Pancreas (tissue), 10 donors: ENCODE measurements around the gene PARD3. TPM values are rescaled to one million over a fixed set of nuclear protein-coding genes. Genes with fewer than 3 reads are reported as not detected.

Experiments used
- ATAC-seq, 4 donors: fragments of 200-7000 bp; cut with Tn5 transposase; one replicate each; pipeline versions ENCODE4 v1.8.0 to v1.9.1; 2020; ENCODE audit warnings: mild to moderate bottlenecking in 4 of 4, moderate library complexity in 4 of 4
- DNase-seq, 6 donors: peaks; one replicate each; pipeline ENCODE4 v3.0.0-alpha.2; 2020
- FAIRE-seq: peaks from 2 replicates; lab custom pipeline; 2012; peaks lifted over from hg19 to GRCh38; lab: Jason Lieb, UNC
- H3K27ac ChIP-seq, 4 donors: fragments of 200-600 bp; sonication (generic); 1 replicate in 3 of 4; 2 replicates in 1 of 4; pipeline versions ENCODE4 v1.5.0 to v1.8.0; 2020
- H3K27me3 ChIP-seq, 4 donors: fragments of 200-600 bp; one replicate each; pipeline ENCODE4 v1.8.0; 2021
- H3K36me3 ChIP-seq, 3 donors: fragments of 200-600 bp; sonication (generic) in 1 of 3; one replicate each; pipeline versions ENCODE4 v1.5.0 to v1.8.0; 2020 to 2021
- H3K4me1 ChIP-seq, 3 donors: fragments of 200-600 bp; one replicate each; pipeline ENCODE4 v1.8.0; 2021
- H3K4me3 ChIP-seq, 4 donors: fragments of 200-600 bp; sonication (generic) in 2 of 4; one replicate each; pipeline versions ENCODE4 v1.5.0 to v1.8.0; 2020 to 2021
- H3K9me3 ChIP-seq, 4 donors: fragments of 200-600 bp; one replicate each; pipeline ENCODE4 v1.8.0; 2021
- WGBS, 2 donors: extraction: QIAGEN DNeasy Blood & Tissue Kit; methylation state at CpG; one replicate each; pipeline ENCODE4 v1.1.7; 2013; 5-methylcytosine and 5-hydroxymethylcytosine counted together
- intact Hi-C, 3 donors: fragments of 100-400 bp; cut with DNase I; formaldehyde crosslinking; loops; one replicate each; pipeline versions ENCODE4 v1.11.1 to v1.14.2; 2022
- polyA plus RNA-seq, 2 donors: library from polyadenylated mRNA; stranded (reverse); fragments of 200-250 nt; gene quantifications; one replicate each; pipeline ENCODE4 v1.2.3, GENCODE V29; 2013
- total RNA-seq, 6 donors: library from RNA; stranded (reverse); fragmentation: NEBNext Ultra II Directional in 4 of 6; extraction: Animal tissue kit (Norgen Biotek cat#: 25700) in 4 of 6; gene quantifications; one replicate each; pipeline versions ENCODE4 v1.2.1 to v1.2.4, GENCODE V29; 2021 to 2023
- TF ChIP-seq, protein P1 (sequence below), 4 donors: fragments of 200-600 bp; sonication (generic) in 3 of 4; IDR thresholded peaks; one replicate each; pipeline versions ENCODE4 v1.5.0 to v1.8.0; 2021; ENCODE audit warnings: antibody characterized with exemption in 4 of 4
- donor health status: healthy with polysubstance abuse.
- donor health status: DM: no; HTN: no; CAD: no; lungs with moderate emphysema.
- donor health status: DM: no; HTN: no; CAD: no.
- donor health status: control.
- donor health status: control.
- donor health status: Bipolar disorder and iron deficiency.
- donor health status: DM: yes; HTN: yes; CAD: no.
- donor health status: DM: no; HTN: no; CAD: no.
- donor health status: DM: no; HTN: no; CAD: no.
- donor health status: DM: yes; HTN: yes; CAD: no.

PARD3 gene
- total and polyA plus RNA-seq, 8 donors, result 12.8 to 32.3 (median 23.4) TPM

DNA sequence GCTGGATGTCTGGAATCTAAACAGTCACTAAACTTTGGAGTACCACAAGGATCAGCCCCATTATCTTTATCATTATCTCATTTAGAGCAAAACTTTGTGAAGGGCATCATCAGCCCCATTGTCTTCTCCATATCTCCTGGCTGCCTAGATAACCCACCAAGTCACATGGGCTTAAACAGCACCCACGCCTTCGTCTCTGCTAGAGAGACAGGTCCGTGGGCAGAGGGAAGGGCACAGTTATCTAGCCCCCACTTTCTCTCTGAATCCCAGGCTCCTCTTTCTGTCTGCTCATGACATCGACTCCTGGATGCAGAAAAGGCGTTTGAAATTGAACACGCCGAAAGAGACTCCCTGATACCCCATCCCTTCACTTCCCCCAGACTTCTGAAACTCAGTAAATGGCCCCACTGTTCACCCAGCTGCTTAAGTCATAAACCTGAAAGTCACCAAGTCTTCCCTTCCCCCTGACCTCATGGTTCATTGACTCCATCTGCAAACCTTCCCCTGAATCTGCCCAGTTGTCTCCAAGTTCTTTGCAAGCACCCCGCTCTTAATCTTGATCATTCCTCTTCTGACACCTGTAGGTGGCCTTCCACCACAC lies 20.9 kb upstream of the PARD3 start:
- no peak overlapping the region for H3K27ac ChIP-seq
- no peaks in the 10 kb centered on the region for H3K27me3 ChIP-seq
- FAIRE-seq (no peak), ATAC-seq (no peak), DNase-seq (no peak)
- TF ChIP-seq, protein P1, sequence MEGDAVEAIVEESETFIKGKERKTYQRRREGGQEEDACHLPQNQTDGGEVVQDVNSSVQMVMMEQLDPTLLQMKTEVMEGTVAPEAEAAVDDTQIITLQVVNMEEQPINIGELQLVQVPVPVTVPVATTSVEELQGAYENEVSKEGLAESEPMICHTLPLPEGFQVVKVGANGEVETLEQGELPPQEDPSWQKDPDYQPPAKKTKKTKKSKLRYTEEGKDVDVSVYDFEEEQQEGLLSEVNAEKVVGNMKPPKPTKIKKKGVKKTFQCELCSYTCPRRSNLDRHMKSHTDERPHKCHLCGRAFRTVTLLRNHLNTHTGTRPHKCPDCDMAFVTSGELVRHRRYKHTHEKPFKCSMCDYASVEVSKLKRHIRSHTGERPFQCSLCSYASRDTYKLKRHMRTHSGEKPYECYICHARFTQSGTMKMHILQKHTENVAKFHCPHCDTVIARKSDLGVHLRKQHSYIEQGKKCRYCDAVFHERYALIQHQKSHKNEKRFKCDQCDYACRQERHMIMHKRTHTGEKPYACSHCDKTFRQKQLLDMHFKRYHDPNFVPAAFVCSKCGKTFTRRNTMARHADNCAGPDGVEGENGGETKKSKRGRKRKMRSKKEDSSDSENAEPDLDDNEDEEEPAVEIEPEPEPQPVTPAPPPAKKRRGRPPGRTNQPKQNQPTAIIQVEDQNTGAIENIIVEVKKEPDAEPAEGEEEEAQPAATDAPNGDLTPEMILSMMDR (IDR thresholded peaks at IDR 0.05), result no peak
- H3K4me3 ChIP-seq, result no peak overlapping the region
- 91 to 96% methylated on average over 8 of the region's 8 CpGs for WGBS, 2 donors
- intact Hi-C loops, result no loop called here
- H3K4me1 ChIP-seq, result no peaks in the 10 kb centered on the region
- H3K36me3 ChIP-seq, result no peaks in the 10 kb centered on the region
- no peaks in the 10 kb centered on the region for H3K9me3 ChIP-seq

- no peak overlapping the region for H3K4me3 ChIP-seq
- ATAC-seq (no peak), FAIRE-seq (no peak), DNase-seq (no peak)
- no peaks in the 10 kb centered on the region for H3K27me3 ChIP-seq
- intact Hi-C loops, result no loop called here
- no peak overlapping the region for H3K27ac ChIP-seq
- H3K9me3 ChIP-seq, result no peaks in the 10 kb centered on the region
- TF ChIP-seq, protein P1 (IDR thresholded peaks at IDR 0.05), result no peak
- no peaks in the 10 kb centered on the region for H3K36me3 ChIP-seq
- WGBS, 2 donors, result 86 to 89% methylated on average over 5 of the region's 5 CpGs
- no peaks in the 10 kb centered on the region for H3K4me1 ChIP-seq
These were observed 19.2 kb upstream of the PARD3 start for GRCh38 chr10:34834274-34834673.

GRCh38 chr10:34830217-34830822 lies 15.2 kb upstream of the PARD3 start:
- Histone ChIP-seq H3K4me1 (no peaks in the 10 kb centered on the region), H3K27ac (no peak overlapping the region), H3K9me3 (no peaks in the 10 kb centered on the region), H3K4me3 (no peak overlapping the region), H3K36me3 (no peaks in the 10 kb centered on the region), H3K27me3 (no peaks in the 10 kb centered on the region)
- no peak for FAIRE-seq
- TF ChIP-seq, protein P1 (IDR thresholded peaks at IDR 0.05), result no peak
- DNase-seq, result no peak
- 38 to 45% methylated on average over 13 of the region's 13 CpGs for WGBS, 2 donors
- no peak for ATAC-seq
- intact Hi-C loops, result no loop called here

DNA sequence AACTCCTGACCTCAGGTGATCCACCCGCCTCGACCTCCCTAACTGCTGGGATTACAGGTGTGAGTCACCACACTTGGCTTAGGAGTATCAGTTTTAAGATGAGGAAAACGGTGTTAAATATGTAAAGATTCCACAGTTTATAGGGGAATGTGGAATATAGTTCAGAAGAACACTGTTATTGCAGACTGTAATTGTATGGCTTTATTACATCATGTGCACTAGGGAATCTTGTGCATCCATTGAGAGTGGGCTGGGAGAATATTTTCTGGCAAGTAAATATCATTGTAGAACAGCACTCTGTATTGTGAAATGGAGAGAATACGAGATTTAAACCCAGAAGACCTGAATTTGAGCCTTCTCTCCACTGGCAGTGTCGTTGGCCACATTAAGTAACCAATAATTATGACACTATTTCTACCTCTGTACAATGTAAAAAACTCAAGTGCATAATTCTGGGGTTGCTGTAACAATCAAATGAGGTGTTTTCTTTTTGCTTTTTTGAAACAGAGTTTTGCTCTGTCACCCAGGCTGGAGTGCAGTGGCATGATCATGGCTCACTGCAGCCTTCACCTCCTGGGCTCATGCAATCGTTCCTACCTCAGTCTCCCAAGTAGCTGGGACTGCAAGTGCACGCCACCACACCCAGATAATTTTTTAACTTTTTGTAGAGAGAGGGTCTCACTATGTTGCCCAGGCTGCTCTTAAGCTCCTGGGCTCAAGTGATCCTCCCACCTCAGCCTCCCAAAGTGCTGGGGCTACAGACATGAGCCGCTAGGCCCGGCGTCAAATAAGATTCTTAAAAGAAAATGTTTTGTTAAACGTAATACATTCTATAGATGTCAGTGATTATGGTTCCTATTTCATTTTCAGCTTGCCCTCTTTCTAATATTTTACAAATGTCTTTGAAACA lies 12.0 kb upstream of the PARD3 start:
- no peaks in the 10 kb centered on the region for H3K36me3 ChIP-seq
- no peak for ATAC-seq
- H3K27ac ChIP-seq, result no peak overlapping the region
- no peak for FAIRE-seq
- DNase-seq, result no peak
- intact Hi-C loops, result no loop called here
- TF ChIP-seq, protein P1 (IDR thresholded peaks at IDR 0.05), result no peak
- no peak overlapping the region for H3K4me3 ChIP-seq
- WGBS, 2 donors, result 85 to 90% methylated on average over 11 of the region's 11 CpGs
- H3K4me1 ChIP-seq, result no peaks in the 10 kb centered on the region
- H3K9me3 ChIP-seq, result no peaks in the 10 kb centered on the region
- no peaks in the 10 kb centered on the region for H3K27me3 ChIP-seq
